Sigmoid colon (tissue), 7 donors: ENCODE data around the gene HIVEP3. TPM values are rescaled to one million over a fixed set of nuclear protein-coding genes. Genes with fewer than 3 reads are reported as not detected.
A peak's percentile ranks its signal among the peaks of the same experiment; 100 is the strongest.

ENCODE experiments used
- DNase-seq: peaks from one replicate; pipeline ENCODE4 v3.0.0-alpha.2; 2019
- H3K27ac ChIP-seq, 4 donors: fragments of 200-600 bp; sonication (generic); one replicate each; pipeline ENCODE4 v1.5.1; 2016 to 2019; ENCODE audit warnings: mild to moderate bottlenecking in 1 of 4
- H3K27me3 ChIP-seq, 3 donors: fragments of 200-600 bp; sonication (generic); one replicate each; pipeline ENCODE4 v1.5.1; 2019; ENCODE audit warnings: mild to moderate bottlenecking in 1 of 3
- H3K36me3 ChIP-seq, 4 donors: fragments of 200-600 bp; sonication (generic); one replicate each; pipeline ENCODE4 v1.5.1; 2016 to 2019
- H3K4me1 ChIP-seq, 4 donors: fragments of 200-600 bp; sonication (generic); one replicate each; pipeline ENCODE4 v1.5.1; 2017 to 2019
- H3K4me3 ChIP-seq, 4 donors: fragments of 200-600 bp; sonication (generic); one replicate each; pipeline ENCODE4 v1.5.1; 2017 to 2019; ENCODE audit warnings: mild to moderate bottlenecking in 2 of 4, moderate library complexity in 1 of 4
- H3K9me3 ChIP-seq, 4 donors: fragments of 200-600 bp in 3 of 4; sonication (generic) in 3 of 4; one replicate each; pipeline versions ENCODE4 v1.5.1 to v1.6.1; 2013 to 2019
- CTCF ChIP-seq, 4 experiments: fragments of 450-650 bp in 3 of 4; fragments of 200-600 bp in 1 of 4; IDR thresholded peaks; one replicate each; pipeline ENCODE4 v1.5.1; 2016 to 2019; ENCODE audit warnings: antibody characterized with exemption in 4 of 4, mild to moderate bottlenecking in 3 of 4, moderate library complexity in 2 of 4
- EP300 ChIP-seq, 4 donors: sonication (generic); formaldehyde crosslinking; IDR thresholded peaks; one replicate each; pipeline ENCODE4 v1.6.1; 2017; ENCODE audit warnings: antibody characterized with exemption in 4 of 4
- POLR2A ChIP-seq, 2 donors: fragments of 450-650 bp; IDR thresholded peaks; one replicate each; pipeline ENCODE4 v1.6.1; 2016; ENCODE audit warnings: antibody characterized with exemption in 2 of 2, mild to moderate bottlenecking in 2 of 2, moderate library complexity in 2 of 2
- POLR2AphosphoS5 ChIP-seq, 4 donors: sonication (generic); formaldehyde crosslinking; IDR thresholded peaks; one replicate each; pipeline ENCODE4 v1.6.1; 2017; ENCODE audit warnings: antibody characterized with exemption in 4 of 4
- WGBS, 2 donors: extraction: QIAGEN DNeasy Blood & Tissue Kit; methylation state at CpG; one replicate each; pipeline ENCODE4 v1.1.7; 2013; 5-methylcytosine and 5-hydroxymethylcytosine counted together
- intact Hi-C: fragments of 100-400 bp; cut with DNase I; formaldehyde crosslinking; loops from one replicate; pipeline ENCODE4 v1.15.1; 2023
- polyA plus RNA-seq, 3 donors: library from polyadenylated mRNA; stranded (reverse); fragments of 200-250 nt; gene quantifications; one replicate each; pipeline ENCODE4 v1.2.3, GENCODE V29; 2013
- total RNA-seq, 4 donors: library from RNA; depleted of rRNA; stranded (reverse); fragments of >200 nt; gene quantifications; one replicate each; pipeline ENCODE4 v1.1.0, GENCODE V29; 2016
- donor health status: healthy with polysubstance abuse.
- donor health status: Bipolar disorder and iron deficiency.
- donor health status: healthy.

Gene HIVEP3
- total and polyA plus RNA-seq, 7 donors, result 1.4 to 7.8 (median 3.2) TPM

GRCh38 chr1:41479000-41479807 lies 439.5 kb downstream of the HIVEP3 start:
- DNase-seq, result peak; percentile 93
- no peaks in the 10 kb centered on the region for H3K36me3 ChIP-seq
- peak overlapping the region; percentile 7 to 76 (median 66) for H3K27ac ChIP-seq
- H3K4me1 ChIP-seq, result peaks cover 0 to 74% (median 66%) of the 10 kb centered on the region in 4 donors
- intact Hi-C loops, result no loop called here
- H3K4me3 ChIP-seq, result no peak overlapping the region
- 82 to 86% methylated on average over 19 of the region's 19 CpGs for WGBS, 2 donors
- H3K9me3 ChIP-seq, result no peaks in the 10 kb centered on the region
- H3K27me3 ChIP-seq, result no peaks in the 10 kb centered on the region
- TF ChIP-seq EP300 (IDR thresholded peaks at IDR 0.05) (no peak), POLR2AphosphoS5 (IDR thresholded peaks at IDR 0.05) (peak in 3 of 4 donors; percentile 35 to 55 (median 40))

- Histone ChIP-seq H3K27ac (peak overlapping the region in 3 of 4 donors; percentile 60 to 76 (median 73)), H3K4me3 (no peak overlapping the region), H3K27me3 (no peaks in the 10 kb centered on the region), H3K9me3 (no peaks in the 10 kb centered on the region), H3K4me1 (peaks cover 0 to 74% (median 65%) of the 10 kb centered on the region in 4 donors), H3K36me3 (no peaks in the 10 kb centered on the region)
- intact Hi-C loops, result no loop called here
- 86 to 90% methylated on average over 12 of the region's 12 CpGs for WGBS, 2 donors
- DNase-seq, result peak; percentile 59
- TF ChIP-seq CTCF (IDR thresholded peaks at IDR 0.05) (no peak), POLR2A (IDR thresholded peaks at IDR 0.05) (no peak), EP300 (IDR thresholded peaks at IDR 0.05) (no peak), POLR2AphosphoS5 (IDR thresholded peaks at IDR 0.05) (peak in 1 of 4 donors; percentile 6)
Observed at GRCh38 chr1:41478118-41478748, 440.5 kb downstream of the HIVEP3 start.

GRCh38 chr1:41476807-41477361 lies 441.8 kb downstream of the HIVEP3 start:
- no peak overlapping the region for H3K27ac ChIP-seq
- H3K4me1 ChIP-seq, result peaks cover 0 to 60% (median 53%) of the 10 kb centered on the region in 4 donors
- H3K9me3 ChIP-seq, result no peaks in the 10 kb centered on the region
- DNase-seq, result peak; percentile 62
- H3K27me3 ChIP-seq, result no peaks in the 10 kb centered on the region
- TF ChIP-seq POLR2AphosphoS5 (IDR thresholded peaks at IDR 0.05) (no peak), CTCF (IDR thresholded peaks at IDR 0.05) (no peak), EP300 (IDR thresholded peaks at IDR 0.05) (no peak), POLR2A (IDR thresholded peaks at IDR 0.05) (no peak)
- intact Hi-C loops, result no loop called here
- no peaks in the 10 kb centered on the region for H3K36me3 ChIP-seq
- 38 to 74% methylated on average over 11 of the region's 11 CpGs for WGBS, 2 donors
- no peak overlapping the region for H3K4me3 ChIP-seq

- no peak for TF ChIP-seq POLR2AphosphoS5 (IDR thresholded peaks at IDR 0.05)
- H3K9me3 ChIP-seq, result no peaks in the 10 kb centered on the region
- H3K36me3 ChIP-seq, result no peaks in the 10 kb centered on the region
- peak overlapping the region in 3 of 4 donors; percentile 82 to 93 (median 88) for H3K27ac ChIP-seq
- no peaks in the 10 kb centered on the region for H3K27me3 ChIP-seq
- no peak for DNase-seq
- intact Hi-C loops, result no loop called here
- H3K4me1 ChIP-seq, result peaks cover 0 to 58% (median 50%) of the 10 kb centered on the region in 4 donors
- WGBS, 2 donors, result 57 to 79% methylated on average over 8 of the region's 8 CpGs
- no peak overlapping the region for H3K4me3 ChIP-seq
Observed at GRCh38 chr1:41475859-41476567, 442.7 kb downstream of the HIVEP3 start.

- intact Hi-C loops, result no loop called here
- Histone ChIP-seq H3K4me3 (no peak overlapping the region), H3K4me1 (peaks cover 0 to 53% (median 49%) of the 10 kb centered on the region in 4 donors), H3K9me3 (no peaks in the 10 kb centered on the region), H3K36me3 (no peaks in the 10 kb centered on the region), H3K27me3 (no peaks in the 10 kb centered on the region), H3K27ac (peak overlapping the region; percentile 82 to 93 (median 86))
- no peak for TF ChIP-seq POLR2AphosphoS5 (IDR thresholded peaks at IDR 0.05)
- no peak for TF ChIP-seq POLR2A (IDR thresholded peaks at IDR 0.05)
- no peak for TF ChIP-seq CTCF (IDR thresholded peaks at IDR 0.05)
- TF ChIP-seq EP300 (IDR thresholded peaks at IDR 0.05), result no peak
- whole genome bisulfite sequencing, 2 donors, result 86 to 92% methylated on average over 4 of the region's 4 CpGs
- no peak for DNase-seq
Observed at GRCh38 chr1:41475346-41475745, 443.4 kb downstream of the HIVEP3 start.
